Stimulated activated memory B cell treated with anti-CD40 and anti-IgM and Interleukin-4, amounts not matched to agents 10 μg/mL and 1 μg/mL and 100 μg/mL, for 72 hours (primary cell): Measurements from ENCODE around the gene BAIAP2.
"Not testable (repeated sequence)": the region's sequence is repeated elsewhere in the genome, so short reads cannot be mapped to it uniquely, and the experiment has no call there.

ENCODE experiments used
- ATAC-seq: fragments of 150-1000 bp; cut with Tn5 transposase; 2 replicates; pipeline ENCODE4 v1.10.0; 2021
- H3K27ac Mint-ChIP-seq: one replicate; pipeline ENCODE4 v1.8.0; 2022; ENCODE audit warnings: mild to moderate bottlenecking, mixed read lengths
- H3K27me3 Mint-ChIP-seq: one replicate; pipeline ENCODE4 v1.8.0; 2022; ENCODE audit warnings: mixed read lengths
- H3K36me3 Mint-ChIP-seq: one replicate; pipeline ENCODE4 v1.8.0; 2022; ENCODE audit warnings: mixed read lengths
- H3K4me1 Mint-ChIP-seq: one replicate; pipeline ENCODE4 v1.8.0; 2022; ENCODE audit warnings: mixed read lengths
- H3K4me3 Mint-ChIP-seq: one replicate; pipeline ENCODE4 v1.8.0; 2022; ENCODE audit warnings: mild to moderate bottlenecking, moderate library complexity, mixed read lengths
- H3K9me3 Mint-ChIP-seq: one replicate; pipeline ENCODE4 v1.8.0; 2022; ENCODE audit warnings: mixed read lengths

The BAIAP2 gene

DNA sequence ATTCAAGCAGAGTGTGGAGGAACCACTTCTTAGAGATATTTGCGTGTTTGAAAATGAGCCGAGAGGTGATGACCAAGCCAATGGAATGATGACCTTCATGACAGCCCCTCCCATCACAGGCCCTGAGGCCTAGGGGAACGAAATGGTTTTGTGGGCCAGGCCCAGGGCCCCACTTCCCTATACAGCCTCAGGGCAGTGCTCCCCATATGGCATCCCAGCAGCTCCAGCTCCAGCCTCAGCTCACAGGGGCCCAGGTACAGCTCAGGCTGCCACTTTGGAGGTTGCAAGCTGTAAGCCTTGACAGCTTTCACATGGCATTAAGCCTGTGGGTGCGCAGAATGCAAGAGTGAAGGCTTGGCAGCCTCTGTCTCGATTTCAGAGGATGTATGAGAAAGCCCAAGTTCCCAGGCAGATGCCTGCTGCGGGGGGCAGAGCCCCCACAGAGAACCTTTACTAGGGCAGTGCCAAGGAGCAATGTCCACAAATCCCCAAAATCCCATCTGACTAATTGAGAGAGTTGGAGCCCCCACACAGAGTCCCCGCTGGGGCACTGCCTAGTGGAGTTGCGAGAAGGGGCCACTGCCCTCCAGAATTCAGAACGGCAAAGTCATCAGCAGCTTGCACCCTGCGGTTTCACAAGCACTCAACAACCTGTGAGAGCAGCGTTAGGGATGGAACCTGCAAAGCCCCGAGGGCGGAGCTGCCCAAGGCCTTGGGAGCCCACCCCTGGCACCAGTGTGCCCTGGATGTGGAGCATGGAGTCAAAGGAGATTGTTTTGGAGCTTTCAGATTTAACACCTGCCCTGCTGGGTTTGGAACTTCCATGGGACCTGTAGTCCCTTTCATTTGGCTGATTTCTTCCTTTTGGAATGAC, 22.1 kb upstream of the BAIAP2 start:
- no peak overlapping the region for H3K27ac Mint-ChIP-seq
- no peaks in the 10 kb centered on the region for H3K27me3 Mint-ChIP-seq
- H3K36me3 Mint-ChIP-seq, result peaks cover 6% of the 10 kb centered on the region
- peaks cover 3% of the 10 kb centered on the region for H3K4me1 Mint-ChIP-seq
- H3K9me3 Mint-ChIP-seq, result peaks cover 12% of the 10 kb centered on the region
- no peak for ATAC-seq
- H3K4me3 Mint-ChIP-seq, result no peak overlapping the region

GRCh38 chr17:81013642-81014041, 21.3 kb upstream of the BAIAP2 start:
- no peak overlapping the region for H3K27ac Mint-ChIP-seq
- no peaks in the 10 kb centered on the region for H3K27me3 Mint-ChIP-seq
- ATAC-seq, result no peak
- H3K4me3 Mint-ChIP-seq, result no peak overlapping the region
- peaks cover 11% of the 10 kb centered on the region for H3K4me1 Mint-ChIP-seq
- H3K9me3 Mint-ChIP-seq, result peaks cover 12% of the 10 kb centered on the region
- H3K36me3 Mint-ChIP-seq, result peaks cover 6% of the 10 kb centered on the region

DNA sequence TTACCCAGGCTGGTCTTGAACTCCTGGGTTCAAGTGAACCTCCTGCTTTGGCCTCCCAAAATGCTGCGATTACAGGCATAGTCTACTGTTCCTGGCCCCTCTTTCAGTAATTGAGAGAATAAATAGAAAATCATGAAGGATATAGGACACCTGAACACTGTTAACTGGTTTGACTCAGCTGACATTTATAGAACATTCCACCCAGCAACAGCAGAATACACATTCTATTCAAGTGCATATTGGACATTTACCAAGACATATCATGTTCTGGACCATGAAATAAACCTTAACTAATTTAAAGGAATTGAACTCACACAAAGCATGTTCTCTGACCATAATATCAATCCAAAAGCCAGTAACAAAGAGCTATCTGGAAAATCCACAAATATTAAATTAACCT, 19.8 kb upstream of the BAIAP2 start:
- Mint-ChIP-seq H3K36me3 (peaks cover 6% of the 10 kb centered on the region), H3K27me3 (no peaks in the 10 kb centered on the region), H3K27ac (no peak overlapping the region), H3K4me3 (no peak overlapping the region), H3K9me3 (peaks cover 12% of the 10 kb centered on the region), H3K4me1 (peaks cover 20% of the 10 kb centered on the region)
- no peak for ATAC-seq

GRCh38 chr17:81016575-81016974, 18.4 kb upstream of the BAIAP2 start:
- H3K36me3 Mint-ChIP-seq, result no peaks in the 10 kb centered on the region
- H3K4me3 Mint-ChIP-seq, result no peak overlapping the region
- peaks cover 20% of the 10 kb centered on the region for H3K4me1 Mint-ChIP-seq
- no peaks in the 10 kb centered on the region for H3K27me3 Mint-ChIP-seq
- H3K9me3 Mint-ChIP-seq, result peaks cover 7% of the 10 kb centered on the region
- no peak overlapping the region for H3K27ac Mint-ChIP-seq
- ATAC-seq, result no peak

DNA sequence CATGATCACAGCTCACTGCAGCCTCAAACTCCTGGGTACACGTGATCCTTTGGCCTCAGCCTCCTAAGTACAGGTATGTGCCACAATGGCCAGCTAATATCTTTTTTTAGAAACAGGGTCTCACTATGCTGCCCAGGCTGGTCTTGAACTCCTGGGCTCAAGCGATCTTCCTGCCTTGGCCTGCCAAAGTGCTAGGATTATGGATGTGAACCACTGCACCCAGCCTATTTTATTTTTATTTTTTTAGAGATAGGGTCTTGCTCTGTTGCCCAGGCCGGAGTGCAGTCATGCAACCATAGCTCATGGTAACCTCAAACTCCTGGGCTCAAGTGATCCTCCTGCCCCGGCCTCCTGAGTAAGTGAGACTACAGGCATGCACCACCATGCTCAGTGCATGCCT, 17.6 kb upstream of the BAIAP2 start:
- Mint-ChIP-seq H3K4me1 (peaks cover 20% of the 10 kb centered on the region), H3K27ac (peak overlapping the region; percentile 81)
- H3K27me3 Mint-ChIP-seq, ATAC-seq, H3K9me3 Mint-ChIP-seq, H3K4me3 Mint-ChIP-seq, H3K36me3 Mint-ChIP-seq: not testable (repeated sequence)

GRCh38 chr17:81018044-81018802, 16.7 kb upstream of the BAIAP2 start:
- Mint-ChIP-seq H3K4me1 (peaks cover 20% of the 10 kb centered on the region), H3K27ac (peak overlapping the region; percentile 81), H3K4me3 (peak overlapping the region; percentile 76), H3K27me3 (no peaks in the 10 kb centered on the region), H3K36me3 (no peaks in the 10 kb centered on the region), H3K9me3 (peaks cover 7% of the 10 kb centered on the region)
- ATAC-seq, result peak; percentile 87

- H3K27ac Mint-ChIP-seq, result peak overlapping the region; percentile 81
- H3K36me3 Mint-ChIP-seq, result no peaks in the 10 kb centered on the region
- peaks cover 27% of the 10 kb centered on the region for H3K4me1 Mint-ChIP-seq
- no peak for ATAC-seq
- peaks cover 7% of the 10 kb centered on the region for H3K9me3 Mint-ChIP-seq
- no peak overlapping the region for H3K4me3 Mint-ChIP-seq
- H3K27me3 Mint-ChIP-seq, result peaks cover 11% of the 10 kb centered on the region
Measured at GRCh38 chr17:81019563-81020442, 15.1 kb upstream of the BAIAP2 start.

DNA sequence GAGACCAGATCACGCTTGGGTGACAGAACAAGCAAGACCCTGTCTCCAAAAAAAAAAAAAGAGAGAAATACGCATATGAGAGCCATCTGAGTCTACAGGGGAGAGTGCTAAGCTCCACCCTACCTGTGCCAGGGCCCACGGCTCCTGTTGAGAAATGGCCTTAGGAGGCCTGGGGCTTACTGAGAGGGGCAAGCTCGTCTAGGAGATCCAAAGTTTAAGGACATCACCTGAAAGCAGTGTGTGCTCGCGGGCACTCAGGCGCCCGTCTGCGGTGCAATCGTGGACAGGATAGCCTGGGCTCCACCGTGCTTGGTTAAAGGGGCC, 14.5 kb upstream of the BAIAP2 start:
- peaks cover 27% of the 10 kb centered on the region for H3K4me1 Mint-ChIP-seq
- peaks cover 17% of the 10 kb centered on the region for H3K27me3 Mint-ChIP-seq
- no peak overlapping the region for H3K4me3 Mint-ChIP-seq
- no peaks in the 10 kb centered on the region for H3K36me3 Mint-ChIP-seq
- no peak overlapping the region for H3K27ac Mint-ChIP-seq
- ATAC-seq, result no peak
- peaks cover 7% of the 10 kb centered on the region for H3K9me3 Mint-ChIP-seq

DNA sequence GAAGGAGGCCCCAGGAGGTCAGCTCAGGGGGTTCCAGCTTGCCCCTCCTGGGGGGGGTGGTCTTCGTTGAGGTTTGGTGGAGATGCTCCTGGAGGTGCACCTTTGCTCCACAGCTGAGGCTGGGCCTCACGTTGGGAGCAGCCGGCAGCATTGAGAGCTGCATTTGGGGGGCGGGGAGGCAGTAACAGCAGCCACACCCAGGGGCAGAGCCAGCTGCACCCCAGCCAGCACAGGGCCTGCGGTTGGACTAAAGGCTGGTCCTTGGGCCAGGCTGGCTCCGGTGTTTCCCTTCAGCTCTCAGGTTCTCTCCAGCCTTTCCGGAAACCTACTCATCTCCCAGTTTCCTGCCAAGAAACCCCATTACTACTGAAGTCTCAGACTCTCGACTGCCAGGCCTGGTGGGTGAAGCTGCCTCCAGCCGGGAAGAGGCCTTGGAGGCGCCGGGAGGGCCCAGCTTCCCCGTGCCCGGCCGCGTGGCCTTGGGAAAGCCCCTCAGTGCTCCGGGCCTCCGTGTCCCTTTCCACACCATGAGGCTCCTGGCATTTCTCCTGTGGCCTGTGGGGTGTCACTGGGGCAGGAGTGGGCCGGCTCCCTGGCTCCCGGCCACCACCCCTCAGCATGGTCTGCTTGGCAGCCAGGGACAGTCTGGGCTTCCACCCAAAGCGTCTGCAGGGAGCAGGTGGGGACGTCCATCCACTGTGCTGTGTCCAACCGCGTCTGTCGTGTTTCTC, 14.0 kb upstream of the BAIAP2 start:
- H3K4me3 Mint-ChIP-seq, result no peak overlapping the region
- H3K9me3 Mint-ChIP-seq, result peaks cover 4% of the 10 kb centered on the region
- peaks cover 27% of the 10 kb centered on the region for H3K4me1 Mint-ChIP-seq
- no peak overlapping the region for H3K27ac Mint-ChIP-seq
- H3K27me3 Mint-ChIP-seq, result peaks cover 19% of the 10 kb centered on the region
- ATAC-seq, result no peak
- no peaks in the 10 kb centered on the region for H3K36me3 Mint-ChIP-seq

DNA sequence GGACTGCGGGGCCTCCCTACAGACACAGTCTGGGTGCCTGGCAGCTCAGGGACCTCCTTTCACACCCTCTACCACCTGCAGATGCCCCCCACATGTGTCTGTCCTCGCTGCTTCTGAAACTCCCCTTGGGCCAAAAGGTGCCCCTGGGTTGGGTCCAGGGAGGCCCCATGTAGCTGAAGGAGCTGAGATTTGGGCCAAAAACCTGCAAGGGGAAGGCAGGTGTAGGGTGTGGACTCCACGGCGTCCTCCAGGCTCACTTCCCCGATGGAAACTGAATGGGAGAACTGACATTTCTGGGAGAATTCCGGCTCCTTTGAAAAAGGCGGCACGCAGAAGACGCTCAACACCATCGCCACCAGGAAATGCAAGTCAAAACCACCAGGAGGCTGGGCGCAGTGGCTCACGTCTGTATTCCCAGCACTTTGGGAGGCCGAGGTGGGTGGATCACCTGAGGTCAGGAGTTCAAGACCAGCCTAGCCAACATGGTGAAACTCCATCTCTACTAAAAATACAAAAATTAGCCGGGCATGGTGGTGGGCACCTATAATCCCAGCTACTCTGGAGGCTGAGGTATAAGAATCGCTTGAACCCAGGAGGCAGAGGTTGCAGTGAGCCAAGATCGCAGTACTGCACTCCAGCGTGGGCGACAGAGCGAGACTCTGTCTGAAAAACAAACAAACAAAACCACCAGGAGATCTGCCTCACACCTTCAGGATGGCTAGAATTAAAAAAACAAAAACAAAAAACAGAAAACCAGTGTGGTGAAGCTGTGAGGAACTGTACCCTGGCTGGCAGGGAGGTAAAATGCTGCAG, 13.2 kb upstream of the BAIAP2 start:
- Mint-ChIP-seq H3K27me3 (peaks cover 27% of the 10 kb centered on the region), H3K27ac (no peak overlapping the region)
- no peak for ATAC-seq

GRCh38 chr17:81022344-81022676, 12.6 kb upstream of the BAIAP2 start:
- Mint-ChIP-seq H3K27ac (no peak overlapping the region), H3K4me3 (no peak overlapping the region), H3K27me3 (peaks cover 33% of the 10 kb centered on the region), H3K9me3 (peaks cover 5% of the 10 kb centered on the region), H3K4me1 (peaks cover 27% of the 10 kb centered on the region), H3K36me3 (no peaks in the 10 kb centered on the region)
- no peak for ATAC-seq

More for the DNA sequence above, 13.2 kb upstream of the BAIAP2 start:
- H3K4me1 Mint-ChIP-seq, result peaks cover 27% of the 10 kb centered on the region
- H3K9me3 Mint-ChIP-seq, result peaks cover 2% of the 10 kb centered on the region
- no peaks in the 10 kb centered on the region for H3K36me3 Mint-ChIP-seq
- no peak overlapping the region for H3K4me3 Mint-ChIP-seq

- H3K27me3 Mint-ChIP-seq, result peaks cover 46% of the 10 kb centered on the region
- ATAC-seq, result no peak
- no peak overlapping the region for H3K27ac Mint-ChIP-seq
- no peaks in the 10 kb centered on the region for H3K36me3 Mint-ChIP-seq
- no peak overlapping the region for H3K4me3 Mint-ChIP-seq
- peaks cover 5% of the 10 kb centered on the region for H3K9me3 Mint-ChIP-seq
- H3K4me1 Mint-ChIP-seq, result peaks cover 7% of the 10 kb centered on the region
Measured at GRCh38 chr17:81025065-81025740, 9.7 kb upstream of the BAIAP2 start.

GRCh38 chr17:81025741-81026129, 9.2 kb upstream of the BAIAP2 start:
- no peak overlapping the region for H3K4me3 Mint-ChIP-seq
- H3K27ac Mint-ChIP-seq, result no peak overlapping the region
- H3K27me3 Mint-ChIP-seq, result peaks cover 51% of the 10 kb centered on the region
- no peaks in the 10 kb centered on the region for H3K36me3 Mint-ChIP-seq
- no peak for ATAC-seq
- peaks cover 7% of the 10 kb centered on the region for H3K4me1 Mint-ChIP-seq
- peaks cover 5% of the 10 kb centered on the region for H3K9me3 Mint-ChIP-seq
